Ureter (tissue), 1 donor: ENCODE measurements around the gene PDXP. TPM values are rescaled to one million over a fixed set of nuclear protein-coding genes. Genes with fewer than 3 reads are reported as not detected.
"Not testable (repeated sequence)": the region's sequence is repeated elsewhere in the genome, so short reads cannot be mapped to it uniquely, and the experiment has no call there.

Experiments used
- DNase-seq: peaks from one replicate; pipeline ENCODE4 v3.0.0-alpha.2; 2020; ENCODE audit warnings: low spot score
- total RNA-seq: library from RNA; stranded (reverse); gene quantifications from one replicate; pipeline ENCODE4 v1.2.4, GENCODE V29; 2023
- donor health status: DM: yes; HTN: yes; CAD: no.

Gene PDXP
- total RNA-seq, 1 donor from 2014 or later: 5.2 TPM

DNA sequence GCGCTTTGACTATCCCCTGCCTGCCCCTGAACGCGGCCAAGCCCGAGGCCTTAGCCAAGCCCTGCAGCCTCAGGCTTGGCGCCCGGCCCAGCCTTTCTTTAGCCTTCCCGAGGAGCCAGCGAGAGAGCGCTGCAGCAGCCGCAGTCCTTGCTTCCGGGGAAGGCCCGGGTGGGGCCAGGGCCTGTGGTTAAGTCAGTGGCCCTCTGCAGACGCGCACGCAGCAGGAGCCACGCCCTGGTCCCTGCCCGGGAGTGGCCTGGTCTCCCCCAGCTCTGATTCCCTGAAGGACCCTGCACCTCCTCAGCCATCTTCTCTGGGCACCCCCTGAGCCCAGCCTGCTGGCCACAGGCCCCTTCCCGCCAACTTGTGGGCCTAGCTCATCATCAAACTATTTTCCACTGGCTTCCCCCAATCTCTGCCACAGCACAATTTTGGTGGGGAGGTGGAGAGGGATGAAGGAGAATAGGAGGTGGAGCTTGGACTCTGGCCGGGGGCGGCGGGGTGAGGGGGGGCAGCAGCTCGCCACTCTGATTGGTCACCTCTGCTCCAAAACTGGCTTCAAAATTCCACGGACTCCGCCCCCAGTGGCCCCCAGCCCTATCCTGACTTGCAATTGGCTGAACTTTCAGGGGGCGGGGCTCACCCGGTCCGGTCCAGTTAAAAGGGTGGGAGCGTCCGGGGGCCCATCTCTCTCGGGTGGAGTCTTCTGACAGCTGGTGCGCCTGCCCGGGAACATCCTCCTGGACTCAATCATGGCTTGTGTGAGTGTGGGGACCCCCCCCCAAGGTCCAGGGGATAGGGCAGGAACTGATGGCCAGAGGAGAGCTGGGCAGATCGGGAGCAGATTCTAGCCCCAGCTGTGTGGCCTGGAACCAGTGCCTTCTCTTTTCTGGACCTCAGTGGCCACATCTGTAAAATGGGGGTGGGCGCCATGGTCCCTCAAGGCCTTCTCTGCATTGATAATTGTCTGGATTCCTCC is 16.7 kb downstream of the PDXP start, which contains the start of gene LGALS1:
Gene LGALS1 (plus strand): TSS at position 686 of the 979 bp plus-strand sequence. CDS start 67 bp downstream, at position 753.
- DNase-seq: peak; percentile 97

DNA sequence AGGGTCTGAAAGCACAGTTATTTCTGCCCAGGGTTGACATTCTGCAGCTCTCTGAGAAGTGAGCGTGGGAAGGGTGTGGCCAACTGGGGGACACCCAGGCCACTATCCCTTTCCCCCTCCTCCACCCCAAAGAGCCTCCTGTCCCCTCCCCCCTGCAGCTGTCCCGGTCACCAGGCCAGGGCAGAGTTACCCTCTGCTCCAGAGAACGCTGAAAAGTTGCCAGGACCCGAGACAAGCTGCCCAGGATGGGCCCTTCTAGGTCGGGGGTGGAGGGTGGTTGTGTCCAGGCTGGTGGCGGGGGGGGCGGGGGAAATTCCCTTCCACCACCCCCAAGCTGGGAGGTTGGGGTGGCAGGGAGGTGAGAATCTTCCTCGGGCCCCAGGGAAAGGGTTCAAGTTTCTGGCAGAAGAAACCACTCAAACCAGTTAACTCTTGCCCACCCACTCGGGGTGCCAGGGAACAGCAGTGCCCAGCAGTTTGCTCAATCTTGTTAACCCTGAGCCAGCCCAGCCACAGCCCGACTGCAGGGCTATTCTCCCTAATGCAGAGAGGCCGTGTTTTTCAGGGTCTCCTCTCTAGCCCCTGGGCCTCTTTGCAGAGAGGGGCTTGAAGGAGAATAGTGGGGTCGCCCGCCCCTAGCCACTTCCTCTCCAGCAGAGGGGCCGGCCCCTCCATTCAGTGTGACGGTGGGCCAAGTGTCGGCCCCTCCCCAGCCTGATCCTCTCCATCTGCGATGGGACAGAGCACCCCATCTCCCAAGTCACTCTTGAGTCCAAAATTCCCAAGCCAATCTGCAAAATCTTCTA is 17.6 kb downstream of the PDXP start:
- DNase-seq: peak; percentile 76

DNA sequence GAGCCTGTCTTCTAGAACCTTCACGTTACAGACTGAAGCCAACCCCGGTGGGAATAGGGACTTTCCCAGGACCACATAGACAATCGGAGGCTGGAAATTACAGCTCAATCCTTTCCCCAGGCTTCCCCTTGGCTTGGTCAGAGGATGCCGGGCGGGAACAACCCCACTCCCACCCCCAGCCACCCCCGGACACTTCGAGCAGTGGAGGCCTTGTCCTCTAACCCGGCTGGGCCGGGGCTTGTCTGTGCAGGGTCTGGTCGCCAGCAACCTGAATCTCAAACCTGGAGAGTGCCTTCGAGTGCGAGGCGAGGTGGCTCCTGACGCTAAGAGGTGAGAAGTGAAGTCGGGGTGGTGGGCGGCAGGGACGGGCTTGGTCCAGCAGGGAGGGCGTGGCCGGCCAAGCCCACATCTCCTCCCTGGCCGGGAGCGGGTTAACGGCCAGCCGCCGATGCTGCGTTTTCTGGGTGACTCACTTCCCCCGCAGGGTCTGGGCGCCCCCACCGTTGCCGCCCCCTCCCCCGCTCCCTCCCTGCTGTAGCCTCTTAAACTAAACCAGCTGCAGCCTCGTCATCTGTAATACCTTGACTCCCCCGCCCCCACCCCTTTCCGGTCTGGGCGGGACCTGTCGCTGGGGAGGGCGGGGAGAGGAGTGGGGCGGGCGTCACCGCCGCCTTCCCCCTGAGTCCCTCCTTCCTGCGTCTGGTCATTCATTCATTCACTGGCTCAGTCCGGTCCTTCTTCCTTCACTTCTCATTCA is 18.4 kb downstream of the PDXP start:
- peak; percentile 91 for DNase-seq

DNA sequence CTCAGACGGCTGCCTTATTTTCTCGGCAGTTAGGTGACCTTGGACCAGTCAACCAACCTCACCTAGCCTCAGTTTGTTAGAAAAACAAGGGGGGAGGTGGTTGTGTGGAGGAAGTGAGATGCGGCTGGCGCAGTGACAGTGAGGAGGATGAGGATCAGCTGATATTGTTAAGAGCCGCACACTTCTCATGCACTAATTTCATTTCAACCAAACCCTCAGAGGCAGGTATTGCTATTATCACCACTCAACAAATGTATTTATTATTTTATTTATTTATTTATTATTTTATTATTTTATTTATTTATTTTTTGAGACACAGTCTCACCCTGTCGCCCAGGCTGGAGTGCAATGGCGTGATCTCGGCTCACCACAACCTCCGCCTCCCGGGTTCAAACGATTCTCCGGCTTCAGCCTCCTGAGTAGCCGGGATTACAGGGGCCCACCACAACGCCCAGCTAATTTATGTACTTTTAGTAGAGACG is 19.0 kb downstream of the PDXP start:
- DNase-seq: no peak

DNA sequence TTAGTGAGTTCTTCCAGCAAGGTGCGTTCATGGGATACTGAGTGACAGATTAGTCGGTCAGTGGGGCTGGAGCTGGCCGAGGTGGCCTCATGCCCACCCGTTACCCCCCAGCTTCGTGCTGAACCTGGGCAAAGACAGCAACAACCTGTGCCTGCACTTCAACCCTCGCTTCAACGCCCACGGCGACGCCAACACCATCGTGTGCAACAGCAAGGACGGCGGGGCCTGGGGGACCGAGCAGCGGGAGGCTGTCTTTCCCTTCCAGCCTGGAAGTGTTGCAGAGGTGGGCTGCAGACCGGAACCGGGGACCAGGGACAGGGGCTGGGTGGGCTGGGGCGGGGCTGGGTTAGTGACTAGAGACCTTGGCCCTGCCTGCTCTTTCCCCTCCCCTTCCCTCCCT is 19.8 kb downstream of the PDXP start:
- DNase-seq: no peak

GRCh38 chr22:37679670-37680069 is 21.1 kb downstream of the PDXP start:
- DNase-seq: no peak

GRCh38 chr22:37680191-37680851 is 21.8 kb downstream of the PDXP start:
- no peak for DNase-seq

GRCh38 chr22:37681001-37681424 is 22.5 kb downstream of the PDXP start:
- DNase-seq: no peak

DNA sequence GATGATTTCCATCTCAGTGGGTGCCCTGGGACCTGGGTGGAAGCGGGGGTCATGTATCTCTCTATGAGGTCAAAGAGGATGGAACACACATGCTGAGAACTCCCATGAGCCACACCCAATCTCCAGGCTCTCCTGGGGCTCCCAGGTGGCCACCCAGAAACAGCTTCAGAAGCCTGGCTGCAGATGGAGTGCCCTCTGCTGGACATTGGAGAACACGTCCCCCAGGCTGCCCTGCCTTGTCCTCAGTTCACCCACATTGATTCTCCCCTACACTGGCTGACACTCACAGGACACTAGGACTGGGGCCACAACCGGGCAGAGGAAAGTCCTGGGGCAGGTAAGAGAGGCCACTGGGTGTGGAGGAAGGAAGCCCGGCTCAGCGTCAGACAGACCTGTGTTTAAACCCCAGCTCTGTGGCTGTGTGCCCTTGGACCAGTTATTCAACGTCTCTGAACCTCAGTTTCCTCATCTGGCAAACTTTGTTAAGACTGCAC is 23.1 kb downstream of the PDXP start:
- peak; percentile 81 for DNase-seq

DNA sequence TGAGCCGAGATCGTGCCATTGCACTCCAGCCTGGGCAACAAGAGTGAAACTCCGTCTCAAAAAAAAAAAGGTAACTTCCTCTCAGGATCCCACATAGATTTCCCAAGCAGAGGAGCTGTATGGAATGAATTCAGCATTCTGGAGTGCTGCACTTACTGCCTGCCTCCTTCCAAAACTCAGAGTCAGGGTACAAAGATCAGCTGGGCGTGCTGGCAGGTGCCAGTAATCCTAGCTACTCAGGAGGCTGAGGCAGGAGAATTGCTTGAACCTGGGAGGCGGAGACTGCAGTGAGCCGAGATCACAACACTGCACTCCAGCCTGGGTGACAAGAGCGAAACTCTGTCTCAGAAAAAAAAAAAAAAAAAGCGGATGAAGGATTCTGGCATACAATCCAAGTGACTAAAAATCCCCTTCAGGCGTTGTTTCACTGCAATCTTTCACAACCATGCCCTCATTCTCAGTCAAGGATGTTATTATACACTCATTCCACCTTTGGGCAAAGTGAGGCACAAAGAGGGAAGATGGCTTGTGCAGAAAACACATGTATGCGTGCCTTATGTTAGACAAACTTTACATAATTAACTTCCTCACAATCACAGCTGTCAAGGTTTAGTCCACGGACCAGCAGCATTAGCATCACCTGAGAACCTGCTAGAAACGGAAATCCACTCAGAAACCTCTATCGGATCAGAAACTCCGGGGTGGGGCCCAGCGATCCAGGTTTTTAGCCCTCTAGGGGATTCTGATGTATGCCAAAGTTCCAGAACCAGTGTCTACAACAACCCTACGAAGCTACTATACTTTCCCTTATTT is 26.5 kb downstream of the PDXP start:
- no peak for DNase-seq

GRCh38 chr22:37686002-37686982 is 27.8 kb downstream of the PDXP start, which contains the start of gene NOL12:
TSS of gene NOL12 (plus strand) at chr22:37686343. CDS start at chr22:37686393, 50 bp downstream.
- peak; percentile 86 for DNase-seq

DNA sequence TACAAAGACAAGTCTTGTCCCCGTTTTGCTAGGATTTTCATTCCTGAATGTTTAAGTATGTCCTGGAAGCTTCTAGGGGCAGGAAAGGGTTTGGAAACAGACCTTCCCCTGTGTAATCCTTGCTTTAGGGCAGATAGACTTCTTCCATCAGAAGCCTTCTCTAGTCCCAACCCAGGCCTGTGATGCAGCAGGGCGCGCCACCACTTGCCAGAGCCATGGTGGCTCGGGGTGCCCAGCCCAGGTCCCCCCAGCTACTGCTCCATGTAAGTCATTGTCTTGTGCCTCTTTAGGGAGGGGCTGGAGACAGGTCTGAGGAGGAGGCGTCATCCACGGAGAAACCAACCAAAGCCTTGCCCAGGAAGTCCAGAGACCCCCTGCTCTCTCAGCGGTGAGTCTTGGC is 31.9 kb downstream of the PDXP start:
- no peak for DNase-seq

DNA sequence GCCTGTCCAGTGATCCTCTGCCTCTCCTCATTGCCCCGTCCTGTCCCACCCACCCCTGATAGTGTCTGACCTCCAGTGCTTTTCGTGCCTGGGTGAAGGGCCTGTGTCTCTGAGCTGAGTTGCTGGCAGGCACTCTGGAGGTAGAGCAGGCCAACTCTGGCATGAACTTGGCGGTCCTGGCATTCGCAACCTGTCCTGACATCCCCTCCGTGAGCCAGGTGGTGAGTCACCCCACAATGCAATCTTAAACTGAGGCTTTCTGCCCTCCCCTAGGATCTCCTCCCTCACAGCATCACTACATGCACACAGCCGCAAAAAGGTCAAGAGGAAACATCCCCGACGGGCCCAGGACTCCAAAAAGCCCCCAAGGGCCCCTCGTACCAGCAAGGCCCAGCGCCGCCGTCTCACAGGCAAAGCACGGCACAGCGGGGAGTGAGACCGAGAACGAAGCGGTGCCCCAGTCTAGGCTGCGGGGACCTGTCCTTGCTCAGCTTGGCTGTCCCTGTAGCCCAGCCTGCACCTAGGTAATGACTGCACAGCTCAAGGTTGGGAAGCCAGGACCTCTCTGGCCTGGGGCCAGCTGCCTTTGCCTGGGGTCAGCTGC is 32.5 kb downstream of the PDXP start:
- DNase-seq: no peak

DNA sequence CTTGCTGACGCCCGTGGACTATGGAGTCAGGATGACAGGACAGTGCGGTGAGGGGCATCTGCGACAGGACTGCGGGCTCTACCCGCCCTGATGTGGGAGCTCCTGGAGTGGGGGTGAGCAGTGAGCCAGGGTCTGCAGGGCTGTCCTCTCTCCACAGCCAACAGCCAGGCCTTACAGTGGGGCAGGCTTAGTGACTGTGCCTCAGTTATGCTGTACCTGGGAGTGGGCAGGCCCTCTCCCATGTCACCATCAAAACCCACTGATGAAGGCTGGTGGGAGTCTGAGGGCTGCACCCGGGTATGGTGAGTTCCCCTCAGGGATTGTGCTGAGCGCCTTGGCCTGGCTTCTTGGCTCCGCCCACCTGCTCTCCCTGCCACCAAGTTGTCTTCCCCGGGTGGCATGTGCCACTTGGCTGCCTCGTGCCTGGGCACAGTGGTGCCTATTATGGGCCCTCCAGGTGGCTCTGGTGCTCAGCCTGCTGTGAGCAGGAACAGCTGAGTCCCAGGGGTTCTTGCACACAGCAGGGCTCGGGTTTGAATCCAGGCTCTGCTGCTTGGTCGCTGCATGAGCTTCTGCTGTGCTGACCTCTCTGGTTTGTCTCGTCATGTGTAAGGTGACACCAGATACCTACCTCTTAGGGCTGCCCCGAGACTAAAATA is 34.2 kb downstream of the PDXP start:
- DNase-seq: no peak

- not testable (repeated sequence) for DNase-seq
These were observed 35.6 kb downstream of the PDXP start for GRCh38 chr22:37694131-37694530.

DNA sequence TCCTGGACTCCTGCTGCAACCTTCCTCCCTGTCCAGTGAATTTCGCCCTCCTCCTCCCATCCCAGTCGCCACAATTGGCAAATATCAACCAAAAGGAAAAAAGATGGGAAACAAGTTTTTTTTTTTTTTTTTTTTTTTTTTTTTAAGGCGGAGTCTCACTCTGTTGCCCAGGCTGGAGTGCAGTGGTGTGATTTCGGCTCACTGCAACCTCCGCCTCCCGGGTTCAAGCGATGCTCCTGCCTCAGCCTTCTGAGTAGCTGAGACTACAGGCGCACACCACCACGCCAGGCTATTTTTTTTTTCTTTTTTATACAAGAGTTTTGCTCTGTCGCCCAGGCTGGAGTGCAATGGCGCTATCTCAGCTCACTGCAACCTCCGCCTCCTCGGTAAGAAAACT is 37.7 kb downstream of the PDXP start:
- not testable (repeated sequence) for DNase-seq
